GM12874 (cell line): ENCODE measurements around the gene MT1G.

Source experiments
- TF ChIP-seq, protein P1 (sequence below): IDR thresholded peaks from 2 replicates; pipeline ENCODE4 v1.5.1; 2011; ENCODE audit warnings: low read depth, mild to moderate bottlenecking, control low read depth, low read length, moderate library complexity; ENCODE audit not compliant: insufficient read depth

MT1G gene

DNA sequence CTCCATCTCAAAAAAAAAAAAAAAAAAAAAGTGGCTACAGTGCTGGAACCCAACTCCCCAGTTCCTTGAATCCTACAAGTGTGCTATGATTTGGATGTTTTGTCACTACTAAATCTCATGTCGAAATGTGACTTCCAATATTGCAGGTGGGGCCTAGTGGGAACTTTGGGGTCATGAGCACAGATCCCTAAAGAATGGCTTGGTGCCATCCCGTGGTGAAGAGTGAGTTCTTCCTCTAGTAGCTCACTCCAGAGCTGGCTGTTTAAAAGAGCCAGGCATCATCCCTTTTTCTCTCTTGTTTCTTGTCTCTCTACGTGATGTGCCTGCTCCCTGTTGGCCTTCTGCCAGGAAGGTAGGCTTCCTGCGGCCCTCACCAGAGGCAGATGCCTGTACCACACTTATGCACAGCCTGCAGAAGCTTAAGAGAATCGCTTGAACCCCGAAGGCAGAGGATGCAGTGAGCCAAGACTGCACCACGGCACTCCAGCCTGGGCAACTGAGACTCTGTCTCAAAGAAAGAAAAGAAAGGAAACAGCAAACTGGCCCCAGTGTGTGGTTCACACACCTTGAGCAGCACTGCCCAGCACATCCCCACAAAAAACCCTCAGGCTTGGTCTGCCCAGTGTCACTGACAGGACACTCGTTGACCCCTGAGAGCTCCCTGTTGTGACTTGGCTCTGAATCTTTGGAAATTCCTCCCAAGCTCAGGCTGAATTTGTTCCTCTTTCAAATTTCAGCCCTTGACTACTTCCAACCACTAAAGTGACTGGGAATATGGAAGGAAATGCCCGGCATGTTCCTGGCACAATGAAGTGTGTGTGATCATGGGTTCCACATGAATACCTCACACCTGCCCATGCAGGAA lies 39.1 kb downstream of the MT1G start:
- TF ChIP-seq, protein P1, sequence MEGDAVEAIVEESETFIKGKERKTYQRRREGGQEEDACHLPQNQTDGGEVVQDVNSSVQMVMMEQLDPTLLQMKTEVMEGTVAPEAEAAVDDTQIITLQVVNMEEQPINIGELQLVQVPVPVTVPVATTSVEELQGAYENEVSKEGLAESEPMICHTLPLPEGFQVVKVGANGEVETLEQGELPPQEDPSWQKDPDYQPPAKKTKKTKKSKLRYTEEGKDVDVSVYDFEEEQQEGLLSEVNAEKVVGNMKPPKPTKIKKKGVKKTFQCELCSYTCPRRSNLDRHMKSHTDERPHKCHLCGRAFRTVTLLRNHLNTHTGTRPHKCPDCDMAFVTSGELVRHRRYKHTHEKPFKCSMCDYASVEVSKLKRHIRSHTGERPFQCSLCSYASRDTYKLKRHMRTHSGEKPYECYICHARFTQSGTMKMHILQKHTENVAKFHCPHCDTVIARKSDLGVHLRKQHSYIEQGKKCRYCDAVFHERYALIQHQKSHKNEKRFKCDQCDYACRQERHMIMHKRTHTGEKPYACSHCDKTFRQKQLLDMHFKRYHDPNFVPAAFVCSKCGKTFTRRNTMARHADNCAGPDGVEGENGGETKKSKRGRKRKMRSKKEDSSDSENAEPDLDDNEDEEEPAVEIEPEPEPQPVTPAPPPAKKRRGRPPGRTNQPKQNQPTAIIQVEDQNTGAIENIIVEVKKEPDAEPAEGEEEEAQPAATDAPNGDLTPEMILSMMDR = no peak

DNA sequence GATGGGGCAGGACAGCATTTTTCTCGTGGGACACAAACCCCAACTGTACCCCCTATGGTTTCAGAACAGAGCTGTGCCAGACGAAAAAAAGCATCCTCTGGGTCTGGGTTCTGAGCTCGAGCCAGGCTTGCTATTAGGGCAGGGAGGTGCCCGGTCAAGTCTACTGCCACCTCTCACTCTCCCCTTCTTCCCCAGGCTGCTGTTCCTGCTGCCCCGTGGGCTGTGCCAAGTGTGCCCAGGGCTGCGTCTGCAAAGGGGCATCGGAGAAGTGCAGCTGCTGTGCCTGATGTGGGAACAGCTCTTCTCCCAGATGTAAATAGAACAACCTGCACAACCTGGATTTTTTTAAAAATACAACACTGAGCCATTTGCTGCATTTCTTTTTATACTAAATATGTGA lies 41.2 kb downstream of the MT1G start:
- TF ChIP-seq, protein P1 = no peak

DNA sequence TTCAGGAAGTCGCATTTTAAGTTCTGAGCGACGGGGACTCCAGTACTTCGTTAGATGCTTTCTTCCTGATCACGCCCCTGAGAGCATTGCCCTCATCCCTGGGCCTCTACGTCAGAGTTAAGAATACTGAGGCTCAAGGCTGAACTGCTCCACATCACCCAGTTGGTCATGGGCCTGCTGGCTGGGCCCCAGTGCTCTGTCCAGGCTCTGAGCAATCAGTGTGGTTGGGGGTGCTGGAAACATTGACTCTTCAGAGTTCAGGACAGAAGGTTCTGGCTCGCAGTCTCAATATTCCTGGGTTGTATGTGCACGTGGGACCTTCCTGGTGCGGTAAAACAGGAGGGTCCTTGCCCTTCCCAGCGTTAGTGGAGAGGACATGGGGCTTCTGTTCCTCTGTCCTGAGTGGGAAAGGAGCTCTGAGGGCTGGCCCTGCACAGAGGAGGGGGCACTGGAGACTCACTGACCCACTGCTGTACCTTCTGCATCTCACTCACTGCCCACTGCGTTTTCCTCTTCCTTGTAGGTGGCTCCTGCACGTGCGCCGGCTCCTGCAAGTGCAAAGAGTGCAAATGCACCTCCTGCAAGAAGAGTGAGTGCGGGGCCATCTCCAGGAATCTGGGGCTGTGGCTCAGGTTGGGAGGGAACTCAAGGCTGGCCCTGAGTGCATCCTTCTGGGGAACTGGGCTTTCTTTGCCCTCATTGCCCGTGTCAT lies 41.8 kb downstream of the MT1G start:
- TF ChIP-seq, protein P1 = no peak

DNA sequence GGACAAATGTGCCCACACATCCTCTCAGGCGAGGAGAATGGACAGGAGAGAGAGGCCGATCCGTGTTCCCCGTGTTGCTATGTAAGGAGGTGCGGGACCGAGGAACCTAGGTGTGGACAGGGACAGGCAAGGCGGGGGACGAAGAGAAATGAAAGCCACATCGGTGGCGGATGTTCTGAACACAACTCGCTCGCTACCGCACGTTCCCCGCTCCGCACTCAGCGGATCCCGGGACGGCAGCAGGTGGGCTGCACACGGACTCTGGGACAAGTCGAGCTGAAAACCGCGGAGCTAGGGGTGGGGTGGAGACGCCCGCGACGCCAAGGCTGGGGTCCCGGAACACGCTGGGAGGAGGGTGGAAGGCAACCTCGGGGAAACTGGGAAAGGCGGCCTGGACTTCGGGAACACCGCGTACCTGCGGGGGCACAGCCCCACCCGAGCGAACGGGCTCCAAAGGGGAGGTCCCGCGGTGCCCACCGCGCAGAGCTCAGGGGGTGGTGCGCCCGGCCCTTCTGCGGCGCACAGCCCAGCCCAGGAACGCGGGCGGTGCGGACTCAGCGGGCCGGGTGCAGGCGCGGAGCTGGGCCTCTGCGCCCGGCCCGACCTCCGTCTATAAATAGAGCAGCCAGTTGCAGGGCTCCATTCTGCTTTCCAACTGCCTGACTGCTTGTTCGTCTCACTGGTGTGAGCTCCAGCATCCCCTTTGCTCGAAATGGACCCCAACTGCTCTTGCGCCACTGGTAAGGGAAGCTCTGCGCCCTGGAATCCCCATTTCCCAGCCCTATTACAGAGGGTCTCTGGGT lies 42.5 kb downstream of the MT1G start, which contains the start of gene MT1E:
Gene MT1E (plus strand): TSS at position 642 of the 803 bp plus-strand sequence. CDS start 71 bp downstream, at position 713.
- TF ChIP-seq, protein P1 = no peak

DNA sequence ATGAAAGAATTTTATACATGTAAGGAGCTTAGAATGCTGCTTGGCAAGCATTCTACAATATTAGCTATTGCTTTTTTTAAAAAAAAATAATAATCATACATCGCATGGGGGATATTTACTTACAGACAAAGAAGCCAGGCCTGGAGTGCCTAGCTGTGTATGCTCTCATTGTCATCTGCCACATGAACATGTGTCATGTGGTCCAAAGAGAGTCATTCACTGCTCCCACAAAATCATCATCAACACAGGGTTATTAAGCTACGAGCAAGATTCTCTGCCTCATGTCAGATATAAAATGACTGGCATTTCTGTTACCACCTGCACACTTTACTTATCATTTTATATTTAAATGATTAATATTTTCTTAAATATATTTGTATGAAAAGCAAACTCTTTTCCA lies 44.2 kb downstream of the MT1G start:
- TF ChIP-seq, protein P1 = no peak

DNA sequence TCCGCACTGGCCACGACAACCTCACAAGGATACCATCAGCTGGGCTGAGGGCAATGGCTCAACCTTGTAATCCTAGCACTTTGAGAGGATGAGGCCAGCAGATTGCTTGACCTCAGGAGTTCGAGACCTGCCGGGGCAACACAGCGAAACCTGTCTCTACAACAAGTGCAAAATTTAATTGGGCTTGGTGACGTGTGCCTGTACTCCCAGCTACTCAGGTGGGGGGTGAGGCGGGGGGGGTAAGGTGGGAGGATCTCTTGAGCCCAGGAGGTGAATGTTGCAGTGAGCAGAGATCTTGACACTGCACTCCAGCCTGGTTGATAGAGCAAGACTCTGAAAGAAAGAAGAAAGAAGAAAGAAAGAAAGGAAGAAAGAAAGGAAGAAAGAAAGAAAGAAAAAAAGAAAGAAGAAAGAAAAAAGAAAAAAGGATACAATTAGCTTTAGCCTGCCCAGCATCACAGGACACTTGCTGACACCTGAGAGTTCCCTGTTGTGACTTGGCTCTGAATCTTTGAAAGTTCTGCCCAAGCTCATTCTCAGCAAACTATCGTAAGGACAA lies 47.4 kb downstream of the MT1G start:
- TF ChIP-seq, protein P1 = no peak
